GM23338 (cell line): Measurements from ENCODE around the gene RPLP1. TPM values are rescaled to one million over a fixed set of nuclear protein-coding genes. Genes with fewer than 3 reads are reported as not detected.

ENCODE experiments used
- ATAC-seq: fragments of 200-7000 bp; cut with Tn5 transposase; 3 replicates; pipeline ENCODE4 v1.9.1; 2020
- DNase-seq: peaks from one replicate; pipeline ENCODE4 v3.0.0-alpha.2; 2015; ENCODE audit warnings: low spot score
- H2AFZ ChIP-seq: fragments of 200-600 bp; sonication (generic); 2 replicates; pipeline ENCODE4 v1.8.0; 2016; ENCODE audit warnings: antibody characterized with exemption, mild to moderate bottlenecking, moderate library complexity
- H3F3A ChIP-seq: fragments of 200-600 bp; sonication (generic); replicated peaks from 2 replicates; pipeline ENCODE4 v1.8.0; 2017; ENCODE audit warnings: antibody characterized with exemption, mixed run types, low read depth
- H3K27ac ChIP-seq: fragments of 200-600 bp; sonication (generic); 2 replicates; pipeline ENCODE4 v1.6.1; 2016; ENCODE audit warnings: low read depth
- H3K27me3 ChIP-seq: fragments of 200-600 bp; sonication (generic); 2 replicates; pipeline ENCODE4 v1.8.0; 2016; ENCODE audit warnings: mild to moderate bottlenecking, mixed run types, moderate library complexity; ENCODE audit not compliant: insufficient read depth
- H3K36me3 ChIP-seq: fragments of 200-600 bp; sonication (generic); 2 replicates; pipeline ENCODE4 v1.8.0; 2016; ENCODE audit warnings: mild to moderate bottlenecking; ENCODE audit not compliant: insufficient read depth
- H3K4me1 ChIP-seq: fragments of 200-600 bp; sonication (generic); 2 replicates; pipeline ENCODE4 v1.8.0; 2016; ENCODE audit warnings: mild to moderate bottlenecking, moderate library complexity; ENCODE audit not compliant: insufficient read depth
- H3K4me2 ChIP-seq: fragments of 200-600 bp; sonication (generic); 2 replicates; pipeline ENCODE4 v1.7.1; 2017; ENCODE audit warnings: mixed run types
- H3K4me3 ChIP-seq: fragments of 200-600 bp; sonication (generic); 2 replicates; pipeline ENCODE4 v1.6.1; 2016; ENCODE audit warnings: mixed run types
- H3K79me2 ChIP-seq: fragments of 200-600 bp; sonication (generic); replicated peaks from 2 replicates; pipeline ENCODE4 v1.8.0; 2017; ENCODE audit warnings: mild to moderate bottlenecking; ENCODE audit not compliant: insufficient read depth
- H3K9me2 ChIP-seq: fragments of 200-600 bp; sonication (generic); 2 replicates; pipeline ENCODE4 v1.8.0; 2017; ENCODE audit not compliant: insufficient read depth
- H4K20me1 ChIP-seq: fragments of 200-600 bp; sonication (generic); replicated peaks from 2 replicates; pipeline ENCODE4 v1.8.0; 2017; ENCODE audit warnings: mild to moderate bottlenecking; ENCODE audit not compliant: insufficient read depth
- H3K27ac Mint-ChIP-seq: 2 replicates; pipeline ENCODE4 v1.8.0; 2020; ENCODE audit warnings: inconsistent platforms, mild to moderate bottlenecking, moderate library complexity, mixed read lengths
- H3K27me3 Mint-ChIP-seq: 3 replicates; pipeline ENCODE4 v1.8.0; 2022; ENCODE audit warnings: low read depth, mild to moderate bottlenecking, moderate library complexity, mixed read lengths, inconsistent platforms; ENCODE audit not compliant: insufficient read depth, poor library complexity
- H3K36me3 Mint-ChIP-seq: 3 replicates; pipeline ENCODE4 v1.8.0; 2021; ENCODE audit warnings: low read depth, mild to moderate bottlenecking, inconsistent platforms, moderate library complexity, mixed read lengths
- H3K4me1 Mint-ChIP-seq: 3 replicates; pipeline ENCODE4 v1.8.0; 2020; ENCODE audit warnings: mild to moderate bottlenecking, inconsistent platforms, mixed read lengths
- H3K4me3 Mint-ChIP-seq: 3 replicates; pipeline ENCODE4 v1.8.0; 2021; ENCODE audit warnings: moderate library complexity, mild to moderate bottlenecking, inconsistent platforms, mixed read lengths
- H3K9me3 Mint-ChIP-seq: 3 replicates; pipeline ENCODE4 v1.8.0; 2020; ENCODE audit warnings: moderate library complexity, mild to moderate bottlenecking, inconsistent platforms, mixed read lengths
- CREB1 ChIP-seq: fragments of 250-450 bp; sonication (Bioruptor Pico); IDR thresholded peaks from 2 replicates; pipeline ENCODE4 v1.5.0; 2020; ENCODE audit warnings: low read depth, mild to moderate bottlenecking, moderate library complexity
- CTCF ChIP-seq, 2 experiments: fragments of 200-600 bp in 1 of 2; sonication (generic) in 1 of 2; conservative IDR thresholded peaks; 2 replicates each; pipeline versions ENCODE4 v1.5.1 to v1.6.1; 2016 to 2017; ENCODE audit warnings: antibody characterized with exemption in 2 of 2, low read depth in 2 of 2, mild to moderate bottlenecking in 2 of 2, moderate library complexity in 1 of 2
- ETS1 ChIP-seq: IDR thresholded peaks from 2 replicates; pipeline ENCODE4 v1.6.1; 2016; ENCODE audit warnings: antibody characterized with exemption
- EZH2 ChIP-seq: fragments of 200-600 bp; sonication (generic); IDR thresholded peaks from one replicate; pipeline ENCODE4 v1.8.0; 2017; ENCODE audit warnings: antibody characterized with exemption, mild to moderate bottlenecking, low read depth; ENCODE audit not compliant: unreplicated experiment
- JUNB ChIP-seq: IDR thresholded peaks from one replicate; pipeline ENCODE4 v1.6.1; 2016; ENCODE audit warnings: antibody characterized with exemption; ENCODE audit not compliant: unreplicated experiment
- NANOG ChIP-seq: IDR thresholded peaks from 2 replicates; pipeline ENCODE4 v1.6.1; 2016; ENCODE audit warnings: antibody characterized with exemption, borderline replicate concordance
- STAT1 ChIP-seq: IDR thresholded peaks from one replicate; pipeline ENCODE4 v1.6.1; 2016; ENCODE audit warnings: antibody characterized with exemption; ENCODE audit not compliant: unreplicated experiment
- ZNF114 ChIP-seq: fragments of 250-450 bp; sonication (Bioruptor Pico); IDR thresholded peaks from 2 replicates; pipeline ENCODE4 v1.5.0; 2020; ENCODE audit warnings: mild to moderate bottlenecking, moderate library complexity
- ZNF331 ChIP-seq: fragments of 250-450 bp; sonication (Bioruptor Pico); IDR thresholded peaks from 2 replicates; pipeline ENCODE4 v1.5.0; 2020; ENCODE audit warnings: low read depth, mild to moderate bottlenecking, moderate library complexity
- polyA plus RNA-seq: library from polyadenylated mRNA; unstranded; fragments of >200 nt; fragmentation: Nextera tagmentation; extraction: Ambion mirVana; gene quantifications from 2 replicates; pipeline ENCODE4 v1.2.1, GENCODE V29; 2016
- total RNA-seq: library from RNA; depleted of rRNA; stranded (reverse); fragments of >200 nt; shearing (Covaris generic); gene quantifications from 2 replicates; pipeline ENCODE4 v1.2.3, GENCODE V29; 2014
- TF ChIP-seq, protein P1 (sequence below): fragments of 250-450 bp; sonication (Bioruptor Pico); IDR thresholded peaks from 2 replicates; pipeline ENCODE4 v1.5.0; 2020; ENCODE audit warnings: mild to moderate bottlenecking, moderate library complexity
- TF ChIP-seq, protein P2 (sequence below): IDR thresholded peaks from one replicate; pipeline ENCODE4 v1.6.1; 2018; ENCODE audit warnings: antibody characterized with exemption; ENCODE audit not compliant: unreplicated experiment

Gene RPLP1
- total and polyA plus RNA-seq, 2 experiments from 2014 or later = 283 to 3,258 TPM

- no peak overlapping the region for H3K27ac ChIP-seq
Observed at GRCh38 chr15:69469467-69470201, 17.0 kb downstream of the RPLP1 start.

More at GRCh38 chr15:69469467-69470201, 17.0 kb downstream of the RPLP1 start:
- H3K9me3 Mint-ChIP-seq = no peaks in the 10 kb centered on the region
- H3K27me3 Mint-ChIP-seq = no peaks in the 10 kb centered on the region
- no peak for DNase-seq
- Histone ChIP-seq H3K4me3 (no peak overlapping the region), H3F3A (no peaks in the 10 kb centered on the region), H2AFZ (no peak overlapping the region), H3K36me3 (no peaks in the 10 kb centered on the region), H3K79me2 (no peaks in the 10 kb centered on the region), H4K20me1 (no peaks in the 10 kb centered on the region; the same call in 1 of the 2 replicates), H3K27me3 (no peaks in the 10 kb centered on the region), H3K4me2 (no peak overlapping the region), H3K4me1 (no peaks in the 10 kb centered on the region), H3K9me2 (no peaks in the 10 kb centered on the region)
- no peak for ATAC-seq
- H3K27ac Mint-ChIP-seq = no peak overlapping the region
- no peaks in the 10 kb centered on the region; the same call in 1 of the 3 replicates for H3K4me1 Mint-ChIP-seq
- TF ChIP-seq CTCF (conservative IDR thresholded peaks at IDR 0.05; ENCODE audit: low read depth in 2 of 2) (no peak), JUNB (no peak), STAT1 (no peak), NANOG (no peak), ETS1 (no peak), CREB1 (CRISPR knock-in tag) (no peak), ZNF331 (CRISPR knock-in tag) (no peak), ZNF114 (no peak), EZH2 (no peak)
- TF ChIP-seq, protein P1, sequence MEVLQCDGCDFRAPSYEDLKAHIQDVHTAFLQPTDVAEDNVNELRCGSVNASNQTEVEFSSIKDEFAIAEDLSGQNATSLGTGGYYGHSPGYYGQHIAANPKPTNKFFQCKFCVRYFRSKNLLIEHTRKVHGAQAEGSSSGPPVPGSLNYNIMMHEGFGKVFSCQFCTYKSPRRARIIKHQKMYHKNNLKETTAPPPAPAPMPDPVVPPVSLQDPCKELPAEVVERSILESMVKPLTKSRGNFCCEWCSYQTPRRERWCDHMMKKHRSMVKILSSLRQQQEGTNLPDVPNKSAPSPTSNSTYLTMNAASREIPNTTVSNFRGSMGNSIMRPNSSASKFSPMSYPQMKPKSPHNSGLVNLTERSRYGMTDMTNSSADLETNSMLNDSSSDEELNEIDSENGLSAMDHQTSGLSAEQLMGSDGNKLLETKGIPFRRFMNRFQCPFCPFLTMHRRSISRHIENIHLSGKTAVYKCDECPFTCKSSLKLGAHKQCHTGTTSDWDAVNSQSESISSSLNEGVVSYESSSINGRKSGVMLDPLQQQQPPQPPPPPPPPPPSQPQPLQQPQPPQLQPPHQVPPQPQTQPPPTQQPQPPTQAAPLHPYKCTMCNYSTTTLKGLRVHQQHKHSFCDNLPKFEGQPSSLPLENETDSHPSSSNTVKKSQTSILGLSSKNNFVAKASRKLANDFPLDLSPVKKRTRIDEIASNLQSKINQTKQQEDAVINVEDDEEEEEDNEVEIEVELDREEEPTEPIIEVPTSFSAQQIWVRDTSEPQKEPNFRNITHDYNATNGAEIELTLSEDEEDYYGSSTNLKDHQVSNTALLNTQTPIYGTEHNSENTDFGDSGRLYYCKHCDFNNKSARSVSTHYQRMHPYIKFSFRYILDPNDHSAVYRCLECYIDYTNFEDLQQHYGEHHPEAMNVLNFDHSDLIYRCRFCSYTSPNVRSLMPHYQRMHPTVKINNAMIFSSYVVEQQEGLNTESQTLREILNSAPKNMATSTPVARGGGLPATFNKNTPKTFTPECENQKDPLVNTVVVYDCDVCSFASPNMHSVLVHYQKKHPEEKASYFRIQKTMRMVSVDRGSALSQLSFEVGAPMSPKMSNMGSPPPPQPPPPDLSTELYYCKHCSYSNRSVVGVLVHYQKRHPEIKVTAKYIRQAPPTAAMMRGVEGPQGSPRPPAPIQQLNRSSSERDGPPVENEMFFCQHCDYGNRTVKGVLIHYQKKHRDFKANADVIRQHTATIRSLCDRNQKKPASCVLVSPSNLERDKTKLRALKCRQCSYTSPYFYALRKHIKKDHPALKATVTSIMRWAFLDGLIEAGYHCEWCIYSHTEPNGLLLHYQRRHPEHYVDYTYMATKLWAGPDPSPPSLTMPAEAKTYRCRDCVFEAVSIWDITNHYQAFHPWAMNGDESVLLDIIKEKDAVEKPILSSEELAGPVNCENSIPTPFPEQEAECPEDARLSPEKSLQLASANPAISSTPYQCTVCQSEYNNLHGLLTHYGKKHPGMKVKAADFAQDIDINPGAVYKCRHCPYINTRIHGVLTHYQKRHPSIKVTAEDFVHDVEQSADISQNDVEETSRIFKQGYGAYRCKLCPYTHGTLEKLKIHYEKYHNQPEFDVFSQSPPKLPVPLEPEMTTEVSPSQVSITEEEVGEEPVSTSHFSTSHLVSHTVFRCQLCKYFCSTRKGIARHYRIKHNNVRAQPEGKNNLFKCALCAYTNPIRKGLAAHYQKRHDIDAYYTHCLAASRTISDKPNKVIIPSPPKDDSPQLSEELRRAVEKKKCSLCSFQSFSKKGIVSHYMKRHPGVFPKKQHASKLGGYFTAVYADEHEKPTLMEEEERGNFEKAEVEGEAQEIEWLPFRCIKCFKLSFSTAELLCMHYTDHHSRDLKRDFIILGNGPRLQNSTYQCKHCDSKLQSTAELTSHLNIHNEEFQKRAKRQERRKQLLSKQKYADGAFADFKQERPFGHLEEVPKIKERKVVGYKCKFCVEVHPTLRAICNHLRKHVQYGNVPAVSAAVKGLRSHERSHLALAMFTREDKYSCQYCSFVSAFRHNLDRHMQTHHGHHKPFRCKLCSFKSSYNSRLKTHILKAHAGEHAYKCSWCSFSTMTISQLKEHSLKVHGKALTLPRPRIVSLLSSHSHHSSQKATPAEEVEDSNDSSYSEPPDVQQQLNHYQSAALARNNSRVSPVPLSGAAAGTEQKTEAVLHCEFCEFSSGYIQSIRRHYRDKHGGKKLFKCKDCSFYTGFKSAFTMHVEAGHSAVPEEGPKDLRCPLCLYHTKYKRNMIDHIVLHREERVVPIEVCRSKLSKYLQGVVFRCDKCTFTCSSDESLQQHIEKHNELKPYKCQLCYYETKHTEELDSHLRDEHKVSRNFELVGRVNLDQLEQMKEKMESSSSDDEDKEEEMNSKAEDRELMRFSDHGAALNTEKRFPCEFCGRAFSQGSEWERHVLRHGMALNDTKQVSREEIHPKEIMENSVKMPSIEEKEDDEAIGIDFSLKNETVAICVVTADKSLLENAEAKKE (CRISPR knock-in tag) = no peak
- TF ChIP-seq, protein P2, sequence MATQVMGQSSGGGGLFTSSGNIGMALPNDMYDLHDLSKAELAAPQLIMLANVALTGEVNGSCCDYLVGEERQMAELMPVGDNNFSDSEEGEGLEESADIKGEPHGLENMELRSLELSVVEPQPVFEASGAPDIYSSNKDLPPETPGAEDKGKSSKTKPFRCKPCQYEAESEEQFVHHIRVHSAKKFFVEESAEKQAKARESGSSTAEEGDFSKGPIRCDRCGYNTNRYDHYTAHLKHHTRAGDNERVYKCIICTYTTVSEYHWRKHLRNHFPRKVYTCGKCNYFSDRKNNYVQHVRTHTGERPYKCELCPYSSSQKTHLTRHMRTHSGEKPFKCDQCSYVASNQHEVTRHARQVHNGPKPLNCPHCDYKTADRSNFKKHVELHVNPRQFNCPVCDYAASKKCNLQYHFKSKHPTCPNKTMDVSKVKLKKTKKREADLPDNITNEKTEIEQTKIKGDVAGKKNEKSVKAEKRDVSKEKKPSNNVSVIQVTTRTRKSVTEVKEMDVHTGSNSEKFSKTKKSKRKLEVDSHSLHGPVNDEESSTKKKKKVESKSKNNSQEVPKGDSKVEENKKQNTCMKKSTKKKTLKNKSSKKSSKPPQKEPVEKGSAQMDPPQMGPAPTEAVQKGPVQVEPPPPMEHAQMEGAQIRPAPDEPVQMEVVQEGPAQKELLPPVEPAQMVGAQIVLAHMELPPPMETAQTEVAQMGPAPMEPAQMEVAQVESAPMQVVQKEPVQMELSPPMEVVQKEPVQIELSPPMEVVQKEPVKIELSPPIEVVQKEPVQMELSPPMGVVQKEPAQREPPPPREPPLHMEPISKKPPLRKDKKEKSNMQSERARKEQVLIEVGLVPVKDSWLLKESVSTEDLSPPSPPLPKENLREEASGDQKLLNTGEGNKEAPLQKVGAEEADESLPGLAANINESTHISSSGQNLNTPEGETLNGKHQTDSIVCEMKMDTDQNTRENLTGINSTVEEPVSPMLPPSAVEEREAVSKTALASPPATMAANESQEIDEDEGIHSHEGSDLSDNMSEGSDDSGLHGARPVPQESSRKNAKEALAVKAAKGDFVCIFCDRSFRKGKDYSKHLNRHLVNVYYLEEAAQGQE = no peak
- no peak overlapping the region for H3K4me3 Mint-ChIP-seq
- H3K36me3 Mint-ChIP-seq = no peaks in the 10 kb centered on the region
